Keratinocyte (primary cell): ENCODE measurements around the gene ATP6V0A1. TPM values are rescaled to one million over a fixed set of nuclear protein-coding genes. Genes with fewer than 3 reads are reported as not detected.

Source experiments
- DNase-seq: peaks from one replicate; pipeline ENCODE4 v3.0.0-alpha.2; 2011; ENCODE audit warnings: low read depth, missing footprints, low spot score
- FAIRE-seq: peaks from 2 replicates; lab custom pipeline; 2011; peaks lifted over from hg19 to GRCh38; lab: Jason Lieb, UNC
- H2AFZ ChIP-seq: 2 replicates; pipeline ENCODE4 v1.6.0; 2012; ENCODE audit warnings: low read length, control low read depth, inconsistent platforms; ENCODE audit not compliant: control insufficient read depth
- H3K27ac ChIP-seq: 2 replicates; pipeline ENCODE4 v1.5.1; 2011; ENCODE audit warnings: low read length; ENCODE audit not compliant: control insufficient read depth, insufficient read depth
- H3K27me3 ChIP-seq: 3 replicates; pipeline ENCODE4 v1.6.0; 2011; ENCODE audit warnings: low read length; ENCODE audit not compliant: control insufficient read depth, insufficient read depth; ENCODE audit errors: extremely low read depth
- H3K36me3 ChIP-seq, 2 experiments: 2 replicates in 1 of 2; 3 replicates in 1 of 2; pipeline ENCODE4 v1.5.1; 2011; ENCODE audit warnings: low read length in 2 of 2, mild to moderate bottlenecking in 1 of 2; ENCODE audit not compliant: control insufficient read depth in 2 of 2, insufficient read depth in 2 of 2; ENCODE audit errors: extremely low read depth in 1 of 2
- H3K4me1 ChIP-seq: 3 replicates; pipeline ENCODE4 v1.5.1; 2011; ENCODE audit warnings: low read length; ENCODE audit not compliant: control insufficient read depth, insufficient read depth; ENCODE audit errors: extremely low read depth
- H3K4me2 ChIP-seq: 3 replicates; pipeline ENCODE4 v1.6.0; 2011; ENCODE audit warnings: low read depth, low read length; ENCODE audit not compliant: control insufficient read depth, insufficient read depth; ENCODE audit errors: extremely low read depth
- H3K4me3 ChIP-seq, 3 experiments: fragments of 200-600 bp in 1 of 3; sonication (generic) in 1 of 3; 2 replicates in 2 of 3; 3 replicates in 1 of 3; pipeline ENCODE4 v1.5.1; 2011 to 2016; ENCODE audit warnings: low read length in 3 of 3, mild to moderate bottlenecking in 3 of 3, control low read depth in 2 of 3, inconsistent platforms in 1 of 3, low read depth in 1 of 3, mixed read lengths in 1 of 3, mixed run types in 1 of 3, moderate library complexity in 1 of 3; ENCODE audit not compliant: control insufficient read depth in 2 of 3, insufficient read depth in 2 of 3; ENCODE audit errors: extremely low read depth in 1 of 3
- H3K79me2 ChIP-seq: 2 replicates; pipeline ENCODE4 v1.6.0; 2012; ENCODE audit warnings: low read length; ENCODE audit not compliant: control insufficient read depth, insufficient read depth
- H3K9ac ChIP-seq: 3 replicates; pipeline ENCODE4 v1.6.0; 2011; ENCODE audit warnings: low read length; ENCODE audit not compliant: control insufficient read depth, insufficient read depth; ENCODE audit errors: extremely low read depth
- H3K9me1 ChIP-seq: 3 replicates; pipeline ENCODE4 v1.6.0; 2011; ENCODE audit warnings: low read length; ENCODE audit not compliant: control insufficient read depth, insufficient read depth; ENCODE audit errors: extremely low read depth
- H3K9me3 ChIP-seq: 2 replicates; pipeline ENCODE4 v1.5.1; 2012; ENCODE audit warnings: low read depth, low read length; ENCODE audit not compliant: control insufficient read depth
- H4K20me1 ChIP-seq: 3 replicates; pipeline ENCODE4 v1.6.0; 2011; ENCODE audit warnings: low read length; ENCODE audit not compliant: control insufficient read depth, insufficient read depth; ENCODE audit errors: extremely low read depth
- CTCF ChIP-seq, 3 experiments: IDR thresholded peaks in 1 of 3; conservative IDR thresholded peaks in 1 of 3; optimal IDR thresholded peaks in 1 of 3; 2 replicates in 2 of 3; 3 replicates in 1 of 3; pipeline versions ENCODE3 to v1.5.1; 2011; ENCODE audit warnings: low read length in 3 of 3, mild to moderate bottlenecking in 3 of 3, moderate library complexity in 2 of 3, control low read depth in 1 of 3, inconsistent platforms in 1 of 3; ENCODE audit not compliant: insufficient read depth in 2 of 3; ENCODE audit errors: extremely low read depth in 1 of 3
- EZH2 ChIP-seq: IDR thresholded peaks from one replicate; pipeline ENCODE4 v1.6.1; 2012; ENCODE audit warnings: inconsistent platforms, mild to moderate bottlenecking, low read length, moderate library complexity
- dilution Hi-C: fragments of 300-500 bp; cut with MboI; formaldehyde crosslinking; loops from one replicate; pipeline ENCODE4 v1.7.0; 2020; ENCODE audit warnings: low sequenced_read_pairs; ENCODE audit not compliant: extremely low pct_ligation_motif_present
- polyA plus RNA-seq, 5 experiments: library from polyadenylated mRNA; depleted of rRNA in 3 of 5; stranded (reverse) in 3 of 5; stranded (forward) in 1 of 5; unstranded in 1 of 5; fragments of >200 nt; gene quantifications; 1 replicate in 1 of 5; 2 replicates in 3 of 5; 3 replicates in 1 of 5; pipeline versions ENCODE4 v1.2.1 to v1.2.3, GENCODE V29; 2011 to 2012; ENCODE audit warnings: missing spikeins in 2 of 5, low read depth in 1 of 5, low replicate concordance in 1 of 5

Gene ATP6V0A1
- polyA plus RNA-seq, 1 donor (not counting 4 experiments of a cell fraction or from before 2014, with no cell fraction given): 24.0 TPM

GRCh38 chr17:42493319-42493718 is 34.6 kb downstream of the ATP6V0A1 start:
- TF ChIP-seq EZH2 (no peak), CTCF (optimal IDR thresholded peaks at IDR 0.05 in 1 of 3, IDR thresholded peaks at IDR 0.05 in 1 of 3, conservative IDR thresholded peaks at IDR 0.05 in 1 of 3; ENCODE audit: extremely low read depth in 1 of 3, insufficient read depth in 2 of 3, low read length in 3 of 3) (no peak)
- Histone ChIP-seq H3K79me2 (no peaks in the 10 kb centered on the region), H3K4me3 (no peak overlapping the region), H3K4me2 (no peak overlapping the region), H3K36me3 (peaks cover 12 to 15% of the 10 kb centered on the region in 2 experiments), H3K9me3 (no peaks in the 10 kb centered on the region), H3K9ac (no peak overlapping the region), H4K20me1 (no peaks in the 10 kb centered on the region), H2AFZ (no peak overlapping the region), H3K27me3 (no peaks in the 10 kb centered on the region), H3K4me1 (no peaks in the 10 kb centered on the region), H3K27ac (no peak overlapping the region), H3K9me1 (no peaks in the 10 kb centered on the region)
- DNase-seq (no peak), FAIRE-seq (no peak)
- dilution Hi-C loops: no loop called here

GRCh38 chr17:42494673-42495072 is 36.0 kb downstream of the ATP6V0A1 start:
- no peak overlapping the region for H2AFZ ChIP-seq
- H3K9me3 ChIP-seq: no peaks in the 10 kb centered on the region
- no peaks in the 10 kb centered on the region for H3K4me1 ChIP-seq
- H3K27me3 ChIP-seq: no peaks in the 10 kb centered on the region
- H3K36me3 ChIP-seq: peaks cover 12 to 13% of the 10 kb centered on the region in 2 experiments
- dilution Hi-C loops: no loop called here
- TF ChIP-seq CTCF (optimal IDR thresholded peaks at IDR 0.05 in 1 of 3, IDR thresholded peaks at IDR 0.05 in 1 of 3, conservative IDR thresholded peaks at IDR 0.05 in 1 of 3; ENCODE audit: extremely low read depth in 1 of 3, insufficient read depth in 2 of 3, low read length in 3 of 3): no peak
- no peak for TF ChIP-seq EZH2
- H4K20me1 ChIP-seq: no peaks in the 10 kb centered on the region
- no peaks in the 10 kb centered on the region for H3K9me1 ChIP-seq
- DNase-seq: no peak
- no peak overlapping the region for H3K9ac ChIP-seq
- no peak overlapping the region for H3K4me3 ChIP-seq
- H3K4me2 ChIP-seq: no peak overlapping the region
- H3K79me2 ChIP-seq: no peaks in the 10 kb centered on the region
- no peak overlapping the region for H3K27ac ChIP-seq
- FAIRE-seq: no peak
